ENCODE results near the gene ANKMY1.

The ANKMY1 gene

DNA sequence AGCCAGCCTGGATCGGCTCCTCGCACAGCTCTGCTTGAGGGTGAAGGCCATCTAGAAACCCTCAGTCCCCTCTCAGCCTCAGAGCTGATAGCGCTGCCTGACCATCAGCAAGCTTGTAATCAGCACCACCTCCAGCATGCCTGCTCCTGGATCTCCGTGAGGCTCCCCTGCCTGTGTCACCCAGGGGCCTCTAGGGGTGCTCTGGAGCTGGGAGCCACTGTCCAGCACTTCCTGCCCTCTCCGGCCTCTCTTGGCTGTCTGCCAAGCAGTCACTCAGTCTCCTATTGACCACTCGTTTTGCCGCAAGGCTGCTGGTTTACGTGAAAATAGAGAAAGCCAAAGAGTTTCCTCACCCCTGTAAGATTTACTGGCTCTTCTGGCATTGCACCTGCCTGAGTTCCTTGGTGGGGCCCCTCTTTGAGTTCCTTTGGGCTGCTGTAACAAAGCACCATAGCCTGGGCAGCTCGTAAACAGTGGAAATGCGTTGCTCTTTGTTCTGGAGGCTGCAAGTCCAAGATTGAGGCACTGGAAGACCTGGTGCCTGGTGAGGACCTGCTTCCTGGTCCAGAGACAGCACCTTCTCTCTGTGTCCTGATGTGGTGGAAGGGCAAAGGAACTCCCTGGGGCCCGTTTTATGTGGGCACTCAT, 46.6 kb upstream of the ANKMY1 start:
- ATAC-seq: peak; percentile 88

DNA sequence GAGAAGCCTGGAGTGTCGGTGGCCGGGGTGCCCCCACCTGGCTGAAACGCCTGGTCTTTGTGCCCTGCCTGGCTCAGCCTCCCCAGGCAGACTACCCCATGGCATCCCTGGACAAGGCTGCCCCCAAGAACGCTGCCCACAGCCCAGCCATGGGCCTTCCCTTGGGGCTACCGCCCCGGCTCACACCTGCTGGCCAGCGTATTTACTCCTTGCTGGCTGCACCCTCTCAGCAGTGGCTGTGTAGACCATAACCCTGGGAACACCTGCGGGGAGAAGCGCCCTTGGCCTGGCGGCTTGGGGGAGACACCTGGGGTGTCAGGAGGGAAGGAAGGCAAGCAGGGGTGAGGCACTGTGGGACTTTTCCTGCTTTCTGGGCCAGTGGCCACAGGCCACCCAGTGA, 46.1 kb upstream of the ANKMY1 start:
- ATAC-seq: no peak; the same call in 1 of the 3 replicates
- TF ChIP-seq, protein P1, sequence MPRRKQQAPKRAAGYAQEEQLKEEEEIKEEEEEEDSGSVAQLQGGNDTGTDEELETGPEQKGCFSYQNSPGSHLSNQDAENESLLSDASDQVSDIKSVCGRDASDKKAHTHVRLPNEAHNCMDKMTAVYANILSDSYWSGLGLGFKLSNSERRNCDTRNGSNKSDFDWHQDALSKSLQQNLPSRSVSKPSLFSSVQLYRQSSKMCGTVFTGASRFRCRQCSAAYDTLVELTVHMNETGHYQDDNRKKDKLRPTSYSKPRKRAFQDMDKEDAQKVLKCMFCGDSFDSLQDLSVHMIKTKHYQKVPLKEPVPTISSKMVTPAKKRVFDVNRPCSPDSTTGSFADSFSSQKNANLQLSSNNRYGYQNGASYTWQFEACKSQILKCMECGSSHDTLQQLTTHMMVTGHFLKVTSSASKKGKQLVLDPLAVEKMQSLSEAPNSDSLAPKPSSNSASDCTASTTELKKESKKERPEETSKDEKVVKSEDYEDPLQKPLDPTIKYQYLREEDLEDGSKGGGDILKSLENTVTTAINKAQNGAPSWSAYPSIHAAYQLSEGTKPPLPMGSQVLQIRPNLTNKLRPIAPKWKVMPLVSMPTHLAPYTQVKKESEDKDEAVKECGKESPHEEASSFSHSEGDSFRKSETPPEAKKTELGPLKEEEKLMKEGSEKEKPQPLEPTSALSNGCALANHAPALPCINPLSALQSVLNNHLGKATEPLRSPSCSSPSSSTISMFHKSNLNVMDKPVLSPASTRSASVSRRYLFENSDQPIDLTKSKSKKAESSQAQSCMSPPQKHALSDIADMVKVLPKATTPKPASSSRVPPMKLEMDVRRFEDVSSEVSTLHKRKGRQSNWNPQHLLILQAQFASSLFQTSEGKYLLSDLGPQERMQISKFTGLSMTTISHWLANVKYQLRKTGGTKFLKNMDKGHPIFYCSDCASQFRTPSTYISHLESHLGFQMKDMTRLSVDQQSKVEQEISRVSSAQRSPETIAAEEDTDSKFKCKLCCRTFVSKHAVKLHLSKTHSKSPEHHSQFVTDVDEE (CRISPR knock-in tag; IDR thresholded peaks at IDR 0.05): no peak
- TF ChIP-seq RARB (CRISPR knock-in tag; IDR thresholded peaks at IDR 0.05) (no peak), TCF4 (CRISPR knock-in tag; IDR thresholded peaks at IDR 0.05; ENCODE audit: borderline replicate concordance) (no peak), GLIS3 (CRISPR knock-in tag; IDR thresholded peaks at IDR 0.05) (no peak), CSDC2 (CRISPR knock-in tag; IDR thresholded peaks at IDR 0.05) (no peak), ESRRG (CRISPR knock-in tag; IDR thresholded peaks at IDR 0.05) (no peak), BACH2 (CRISPR knock-in tag; IDR thresholded peaks at IDR 0.05; ENCODE audit: borderline replicate concordance) (no peak), ZFP30 (CRISPR knock-in tag; IDR thresholded peaks at IDR 0.05) (no peak), SNAI2 (CRISPR knock-in tag; IDR thresholded peaks at IDR 0.05) (no peak), ZFP3 (CRISPR knock-in tag; IDR thresholded peaks at IDR 0.05) (no peak), PPARA (CRISPR knock-in tag; IDR thresholded peaks at IDR 0.05; ENCODE audit: borderline replicate concordance) (no peak), ARNTL (CRISPR knock-in tag; IDR thresholded peaks at IDR 0.05; ENCODE audit: borderline replicate concordance, low read depth) (no peak), TOX (CRISPR knock-in tag; IDR thresholded peaks at IDR 0.05; ENCODE audit: borderline replicate concordance) (no peak), ZNF565 (CRISPR knock-in tag; conservative IDR thresholded peaks at IDR 0.05; ENCODE audit: low read depth) (no peak), ZNF70 (CRISPR knock-in tag; IDR thresholded peaks at IDR 0.05) (no peak), ZNF8 (CRISPR knock-in tag; IDR thresholded peaks at IDR 0.05) (no peak)
- TF ChIP-seq, protein P2, sequence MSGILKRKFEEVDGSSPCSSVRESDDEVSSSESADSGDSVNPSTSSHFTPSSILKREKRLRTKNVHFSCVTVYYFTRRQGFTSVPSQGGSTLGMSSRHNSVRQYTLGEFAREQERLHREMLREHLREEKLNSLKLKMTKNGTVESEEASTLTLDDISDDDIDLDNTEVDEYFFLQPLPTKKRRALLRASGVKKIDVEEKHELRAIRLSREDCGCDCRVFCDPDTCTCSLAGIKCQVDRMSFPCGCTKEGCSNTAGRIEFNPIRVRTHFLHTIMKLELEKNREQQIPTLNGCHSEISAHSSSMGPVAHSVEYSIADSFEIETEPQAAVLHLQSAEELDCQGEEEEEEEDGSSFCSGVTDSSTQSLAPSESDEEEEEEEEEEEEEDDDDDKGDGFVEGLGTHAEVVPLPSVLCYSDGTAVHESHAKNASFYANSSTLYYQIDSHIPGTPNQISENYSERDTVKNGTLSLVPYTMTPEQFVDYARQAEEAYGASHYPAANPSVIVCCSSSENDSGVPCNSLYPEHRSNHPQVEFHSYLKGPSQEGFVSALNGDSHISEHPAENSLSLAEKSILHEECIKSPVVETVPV (CRISPR knock-in tag; IDR thresholded peaks at IDR 0.05): no peak
- TF ChIP-seq, protein P3, sequence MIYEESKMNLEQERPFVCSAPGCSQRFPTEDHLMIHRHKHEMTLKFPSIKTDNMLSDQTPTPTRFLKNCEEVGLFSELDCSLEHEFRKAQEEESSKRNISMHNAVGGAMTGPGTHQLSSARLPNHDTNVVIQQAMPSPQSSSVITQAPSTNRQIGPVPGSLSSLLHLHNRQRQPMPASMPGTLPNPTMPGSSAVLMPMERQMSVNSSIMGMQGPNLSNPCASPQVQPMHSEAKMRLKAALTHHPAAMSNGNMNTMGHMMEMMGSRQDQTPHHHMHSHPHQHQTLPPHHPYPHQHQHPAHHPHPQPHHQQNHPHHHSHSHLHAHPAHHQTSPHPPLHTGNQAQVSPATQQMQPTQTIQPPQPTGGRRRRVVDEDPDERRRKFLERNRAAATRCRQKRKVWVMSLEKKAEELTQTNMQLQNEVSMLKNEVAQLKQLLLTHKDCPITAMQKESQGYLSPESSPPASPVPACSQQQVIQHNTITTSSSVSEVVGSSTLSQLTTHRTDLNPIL (CRISPR knock-in tag; IDR thresholded peaks at IDR 0.05; ENCODE audit: low read depth): no peak
- TF ChIP-seq, protein P4, sequence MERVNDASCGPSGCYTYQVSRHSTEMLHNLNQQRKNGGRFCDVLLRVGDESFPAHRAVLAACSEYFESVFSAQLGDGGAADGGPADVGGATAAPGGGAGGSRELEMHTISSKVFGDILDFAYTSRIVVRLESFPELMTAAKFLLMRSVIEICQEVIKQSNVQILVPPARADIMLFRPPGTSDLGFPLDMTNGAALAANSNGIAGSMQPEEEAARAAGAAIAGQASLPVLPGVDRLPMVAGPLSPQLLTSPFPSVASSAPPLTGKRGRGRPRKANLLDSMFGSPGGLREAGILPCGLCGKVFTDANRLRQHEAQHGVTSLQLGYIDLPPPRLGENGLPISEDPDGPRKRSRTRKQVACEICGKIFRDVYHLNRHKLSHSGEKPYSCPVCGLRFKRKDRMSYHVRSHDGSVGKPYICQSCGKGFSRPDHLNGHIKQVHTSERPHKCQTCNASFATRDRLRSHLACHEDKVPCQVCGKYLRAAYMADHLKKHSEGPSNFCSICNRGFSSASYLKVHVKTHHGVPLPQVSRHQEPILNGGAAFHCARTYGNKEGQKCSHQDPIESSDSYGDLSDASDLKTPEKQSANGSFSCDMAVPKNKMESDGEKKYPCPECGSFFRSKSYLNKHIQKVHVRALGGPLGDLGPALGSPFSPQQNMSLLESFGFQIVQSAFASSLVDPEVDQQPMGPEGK (CRISPR knock-in tag; IDR thresholded peaks at IDR 0.05; ENCODE audit: borderline replicate concordance): no peak

More for the DNA sequence above, 46.6 kb upstream of the ANKMY1 start:
- TF ChIP-seq, protein P1 (CRISPR knock-in tag; IDR thresholded peaks at IDR 0.05): peak; percentile 67; the same call in 1 of the 2 replicates
- TF ChIP-seq, protein P3 (CRISPR knock-in tag; IDR thresholded peaks at IDR 0.05; ENCODE audit: low read depth): no peak
